Aorta (tissue), 5 donors: ENCODE measurements around the gene MST1R. TPM values are rescaled to one million over a fixed set of nuclear protein-coding genes. Genes with fewer than 3 reads are reported as not detected.

Experiments used
- ATAC-seq: fragments of 200-7000 bp; cut with Tn5 transposase; one replicate; pipeline ENCODE4 v1.9.1; 2022; ENCODE audit warnings: moderate library complexity; ENCODE audit not compliant: low FRiP score
- DNase-seq, 2 donors: peaks; one replicate each; pipeline ENCODE4 v3.0.0-alpha.2; 2020
- H3K27ac ChIP-seq, 2 donors: one replicate each; pipeline ENCODE4 v1.5.1; 2013; ENCODE audit warnings: low read length in 2 of 2, mild to moderate bottlenecking in 2 of 2, moderate library complexity in 2 of 2, control low read depth in 1 of 2, inconsistent platforms in 1 of 2, low read depth in 1 of 2
- H3K27me3 ChIP-seq, 2 donors: one replicate each; pipeline ENCODE4 v1.6.1; 2013; ENCODE audit warnings: control low read depth in 1 of 2, low read length in 1 of 2, mild to moderate bottlenecking in 1 of 2, moderate library complexity in 1 of 2; ENCODE audit not compliant: insufficient read depth in 2 of 2, control insufficient read depth in 1 of 2
- H3K36me3 ChIP-seq, 2 donors: one replicate each; pipeline ENCODE4 v1.6.1; 2013; ENCODE audit warnings: control low read depth in 1 of 2, low read length in 1 of 2, mild to moderate bottlenecking in 1 of 2; ENCODE audit not compliant: insufficient read depth in 2 of 2, control insufficient read depth in 1 of 2
- H3K4me1 ChIP-seq, 2 donors: one replicate each; pipeline ENCODE4 v1.6.1; 2013; ENCODE audit warnings: low read length in 2 of 2, control low read depth in 1 of 2, mild to moderate bottlenecking in 1 of 2, moderate library complexity in 1 of 2; ENCODE audit not compliant: insufficient read depth in 2 of 2, control insufficient read depth in 1 of 2
- H3K4me3 ChIP-seq, 2 donors: one replicate each; pipeline ENCODE4 v1.5.1; 2013; ENCODE audit warnings: low read length in 2 of 2, control low read depth in 1 of 2, mild to moderate bottlenecking in 1 of 2
- H3K9me3 ChIP-seq: one replicate; pipeline ENCODE4 v1.6.1; 2013; ENCODE audit warnings: mild to moderate bottlenecking, low read length; ENCODE audit not compliant: control insufficient read depth
- WGBS, 2 donors: extraction: QIAGEN DNeasy Blood & Tissue Kit; methylation state at CpG; one replicate each; pipeline ENCODE4 v1.1.7; 2013; 5-methylcytosine and 5-hydroxymethylcytosine counted together
- intact Hi-C, 2 donors: fragments of 100-400 bp; cut with DNase I; formaldehyde crosslinking; loops; one replicate each; pipeline versions ENCODE4 v1.14.2 to v1.15.0; 2022
- polyA plus RNA-seq, 2 donors: library from polyadenylated mRNA; stranded (reverse); fragments of 200-250 nt; gene quantifications; one replicate each; pipeline ENCODE4 v1.2.3, GENCODE V29; 2013
- total RNA-seq, 2 donors: library from RNA; stranded (reverse); fragmentation: NEBNext Ultra II Directional; extraction: Animal tissue kit (Norgen Biotek cat#: 25700); gene quantifications; one replicate each; pipeline ENCODE4 v1.2.1, GENCODE V29; 2021
- donor health status: healthy with polysubstance abuse.
- donor health status: Bipolar disorder and iron deficiency.
- donor health status: DM: no; HTN: no; CAD: no.
- donor health status: DM: no; HTN: no; CAD: no.
- donor health status: DM: yes; HTN: yes; CAD: no.

MST1R gene
- total and polyA plus RNA-seq, 4 donors = 2.7 to 13.1 (median 7.5) TPM

DNA sequence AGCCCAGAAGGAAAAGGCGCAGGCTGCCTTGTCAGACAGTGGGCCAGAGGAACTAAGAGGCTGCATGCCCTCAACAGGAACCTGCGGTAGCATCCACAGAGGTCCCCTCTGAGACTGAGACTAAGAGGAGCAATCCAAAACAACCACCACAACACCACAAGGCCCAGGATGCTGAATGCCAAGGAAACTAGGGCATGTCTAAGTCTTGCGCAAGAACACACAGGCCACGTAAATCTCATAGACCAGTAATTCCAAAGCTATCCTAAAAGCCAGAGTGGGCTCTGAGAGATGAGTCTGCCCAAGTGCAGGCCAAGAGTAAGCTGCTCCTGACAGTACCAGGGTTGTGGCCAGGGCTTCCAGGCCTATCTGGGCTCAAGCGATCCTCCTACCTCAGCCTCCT lies 13.0 kb upstream of the MST1R start:
- intact Hi-C loops = no loop called here
- 92 to 93% methylated on average over 5 of the region's 5 CpGs for WGBS, 2 donors
- ATAC-seq (no peak), DNase-seq (no peak)
- H3K36me3 ChIP-seq = no peaks in the 10 kb centered on the region
- no peaks in the 10 kb centered on the region for H3K4me1 ChIP-seq
- no peaks in the 10 kb centered on the region for H3K27me3 ChIP-seq
- no peak overlapping the region for H3K27ac ChIP-seq
- H3K4me3 ChIP-seq = no peak overlapping the region
- no peaks in the 10 kb centered on the region for H3K9me3 ChIP-seq

DNA sequence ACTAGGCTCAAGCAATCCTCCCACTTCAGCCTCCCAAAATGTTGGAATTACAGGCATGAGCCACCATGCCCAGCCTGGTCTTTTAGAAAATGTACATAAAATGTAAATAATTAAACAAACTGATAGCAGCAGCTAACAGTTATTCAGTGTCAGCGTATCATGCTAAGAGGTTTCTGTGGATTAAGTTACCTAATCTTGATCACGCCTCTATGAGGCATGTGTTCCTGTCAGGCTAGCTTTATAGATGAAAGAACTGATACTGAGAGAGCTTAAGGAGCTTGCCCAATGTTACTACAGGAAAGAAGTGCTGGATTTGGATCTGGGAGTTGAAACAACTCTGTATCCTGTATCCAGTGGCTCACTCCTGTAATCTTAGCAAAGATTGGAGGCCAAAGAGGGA lies 11.2 kb upstream of the MST1R start:
- intact Hi-C loops = no loop called here
- Histone ChIP-seq H3K27ac (no peak overlapping the region), H3K4me3 (no peak overlapping the region), H3K36me3 (no peaks in the 10 kb centered on the region), H3K9me3 (no peaks in the 10 kb centered on the region), H3K4me1 (no peaks in the 10 kb centered on the region), H3K27me3 (no peaks in the 10 kb centered on the region)
- WGBS, 2 donors = 92 to 94% methylated on average over 2 of the region's 2 CpGs
- DNase-seq = no peak
- ATAC-seq = no peak

DNA sequence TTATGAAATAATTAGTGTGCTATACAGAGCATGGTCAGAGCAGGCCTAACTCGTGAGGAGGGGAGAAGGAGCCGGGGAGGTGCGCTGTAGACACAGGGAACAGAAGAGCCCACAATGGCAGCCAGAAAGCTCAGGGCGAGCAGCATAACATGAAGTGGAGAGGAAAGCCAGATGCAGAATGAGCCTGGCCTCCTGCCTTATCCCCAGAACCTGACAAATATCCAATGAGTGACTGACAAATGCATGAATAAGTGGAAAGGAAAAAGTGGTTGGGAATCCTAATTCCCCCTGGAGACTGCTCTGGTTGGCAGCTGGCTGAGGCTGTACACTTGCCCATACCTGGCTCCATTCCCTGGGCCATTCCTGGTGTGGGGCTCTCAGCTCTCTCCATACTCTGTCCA lies 9.2 kb upstream of the MST1R start:
- Histone ChIP-seq H3K4me3 (no peak overlapping the region), H3K36me3 (no peaks in the 10 kb centered on the region), H3K4me1 (no peaks in the 10 kb centered on the region), H3K27me3 (no peaks in the 10 kb centered on the region), H3K27ac (no peak overlapping the region), H3K9me3 (no peaks in the 10 kb centered on the region)
- DNase-seq (no peak), ATAC-seq (no peak)
- WGBS, 2 donors = 29 to 34% methylated on average over 4 of the region's 4 CpGs
- intact Hi-C loops = no loop called here

DNA sequence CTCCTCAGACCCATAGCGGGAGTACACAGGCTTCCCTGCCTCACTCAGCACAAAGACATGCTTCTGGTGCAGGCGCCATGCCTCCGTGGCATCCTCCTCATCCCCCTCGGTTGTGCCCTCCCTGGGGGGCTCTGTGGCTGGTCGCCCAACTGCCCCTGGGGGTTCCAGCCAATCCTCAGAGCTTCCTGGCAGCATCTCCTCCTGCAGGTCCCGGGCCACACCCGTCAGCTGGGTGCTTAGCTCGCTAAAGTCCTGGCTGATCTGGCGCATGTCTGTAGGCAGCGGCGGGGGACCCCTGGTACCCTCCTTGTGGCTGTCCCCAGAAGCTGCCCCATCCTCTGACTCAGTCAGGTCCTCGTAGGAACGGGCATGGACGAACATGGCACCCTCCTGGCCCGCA lies 7.9 kb upstream of the MST1R start:
- intact Hi-C loops = no loop called here
- H3K4me1 ChIP-seq = no peaks in the 10 kb centered on the region
- H3K27ac ChIP-seq = no peak overlapping the region
- no peaks in the 10 kb centered on the region for H3K27me3 ChIP-seq
- DNase-seq = no peak
- no peak overlapping the region for H3K4me3 ChIP-seq
- ATAC-seq = no peak
- H3K36me3 ChIP-seq = no peaks in the 10 kb centered on the region
- no peaks in the 10 kb centered on the region for H3K9me3 ChIP-seq
- WGBS, 2 donors = 86 to 94% methylated on average over 15 of the region's 15 CpGs

DNA sequence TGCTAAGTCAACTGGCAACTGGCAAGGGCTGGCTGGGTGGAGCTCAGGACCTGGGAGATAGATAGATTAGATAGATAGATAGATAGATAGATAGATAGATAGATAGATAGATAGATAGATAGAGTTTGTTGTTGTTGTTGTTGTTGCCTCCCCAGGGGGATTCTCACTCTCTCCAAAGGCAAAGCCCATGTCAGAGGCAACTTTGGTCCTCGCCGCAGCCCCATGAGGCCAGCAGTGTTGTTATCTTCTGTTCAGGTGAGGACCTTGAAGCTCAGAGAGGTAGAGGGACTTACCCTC lies 7.4 kb upstream of the MST1R start:
- DNase-seq (no peak), ATAC-seq (no peak)
- 93 to 98% methylated on average over 2 of the region's 2 CpGs for WGBS, 2 donors
- Histone ChIP-seq H3K36me3 (no peaks in the 10 kb centered on the region), H3K9me3 (no peaks in the 10 kb centered on the region), H3K4me1 (no peaks in the 10 kb centered on the region), H3K4me3 (no peak overlapping the region), H3K27ac (no peak overlapping the region), H3K27me3 (no peaks in the 10 kb centered on the region)
- intact Hi-C loops = no loop called here

DNA sequence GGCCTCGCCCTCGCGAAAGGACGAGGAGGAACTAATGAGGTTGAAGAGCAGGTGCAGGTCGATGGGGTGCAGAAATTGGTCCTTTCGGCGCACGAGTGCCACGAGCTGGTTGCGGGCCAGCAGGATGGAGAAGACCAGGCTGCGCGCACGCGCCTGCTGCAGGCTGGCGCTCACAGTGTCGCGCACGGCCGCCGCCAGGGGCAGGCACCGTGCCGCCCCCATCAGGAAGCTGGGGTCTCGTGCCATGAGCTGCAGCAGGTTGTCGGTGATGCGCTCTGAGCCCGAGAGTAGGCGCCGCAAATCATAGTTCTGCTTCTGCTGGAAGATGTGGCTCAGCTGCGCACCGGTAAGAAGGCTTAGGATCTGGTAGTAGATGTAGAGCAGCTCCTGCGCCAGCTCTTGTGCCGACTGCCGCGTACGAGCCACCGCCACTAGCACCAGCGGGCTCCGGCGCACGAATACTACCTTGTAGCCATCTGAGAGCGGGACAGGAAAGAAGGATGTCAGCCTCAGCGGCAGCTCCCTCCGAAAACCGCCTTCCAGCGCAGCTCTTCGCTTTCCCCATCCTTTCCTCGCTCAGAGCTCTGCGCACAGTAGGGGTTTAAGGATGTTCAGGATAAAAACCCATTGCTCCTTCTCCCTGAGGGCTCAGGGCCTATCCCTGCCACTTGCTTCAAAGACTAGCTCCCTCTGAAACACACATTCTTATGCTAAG lies 6.9 kb upstream of the MST1R start:
- H3K9me3 ChIP-seq = no peaks in the 10 kb centered on the region
- no peak overlapping the region for H3K27ac ChIP-seq
- DNase-seq = no peak
- H3K36me3 ChIP-seq = no peaks in the 10 kb centered on the region
- no peak for ATAC-seq
- H3K4me3 ChIP-seq = no peak overlapping the region
- H3K4me1 ChIP-seq = no peaks in the 10 kb centered on the region
- WGBS, 2 donors = 82 to 84% methylated on average over 48 of the region's 48 CpGs
- no peaks in the 10 kb centered on the region for H3K27me3 ChIP-seq
- intact Hi-C loops = no loop called here

DNA sequence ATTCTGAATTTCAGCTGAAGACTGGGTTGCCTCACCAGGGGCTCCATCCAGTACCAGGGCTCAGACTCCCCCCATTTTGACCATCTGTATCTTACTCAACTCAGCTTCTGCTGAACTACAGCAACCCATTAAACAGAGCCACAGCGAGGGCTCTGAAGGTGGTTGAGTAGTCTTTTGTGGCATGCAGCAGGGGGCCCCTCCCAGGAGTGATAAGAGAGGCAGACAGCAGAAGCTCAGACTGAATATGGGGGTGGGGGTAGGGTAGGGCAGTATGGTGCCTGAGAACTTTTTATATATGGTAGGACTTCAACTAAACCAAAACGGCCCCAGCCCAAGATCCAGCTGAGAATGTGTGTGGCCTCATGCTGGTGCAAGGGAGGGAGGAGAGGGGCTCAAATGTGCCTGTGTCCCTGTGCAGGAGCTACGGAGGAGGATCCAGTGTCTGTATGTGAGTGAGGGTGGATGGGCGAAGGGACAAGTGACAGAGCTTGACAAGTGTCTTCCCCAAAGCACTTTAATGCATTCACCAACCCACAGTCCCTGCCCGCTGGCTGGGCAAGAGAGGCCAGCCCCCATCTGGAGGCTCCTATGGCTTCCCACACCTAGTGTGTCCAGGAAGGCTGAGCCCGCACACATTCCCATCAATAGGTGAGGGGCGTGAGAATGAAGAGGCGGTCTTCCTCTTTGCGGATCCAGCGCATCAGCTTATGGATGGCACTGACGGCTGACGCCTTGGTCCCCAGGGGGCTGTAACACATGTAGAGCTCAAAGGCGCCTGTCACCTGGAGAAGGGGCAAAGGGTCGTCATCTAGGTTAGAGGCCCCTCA lies 4.9 kb upstream of the MST1R start:
- no peak for DNase-seq
- Histone ChIP-seq H3K4me3 (no peak overlapping the region), H3K27me3 (no peaks in the 10 kb centered on the region), H3K36me3 (no peaks in the 10 kb centered on the region), H3K27ac (no peak overlapping the region), H3K9me3 (no peaks in the 10 kb centered on the region), H3K4me1 (no peaks in the 10 kb centered on the region)
- intact Hi-C loops = loop anchor here in 1 of 2 donors (5.0 kb wide), 1 partner anchor 106 kb away; the partner anchor contains the start of gene INKA1
- ATAC-seq = no peak
- WGBS, 2 donors = 94 to 95% methylated on average over 14 of the region's 14 CpGs

DNA sequence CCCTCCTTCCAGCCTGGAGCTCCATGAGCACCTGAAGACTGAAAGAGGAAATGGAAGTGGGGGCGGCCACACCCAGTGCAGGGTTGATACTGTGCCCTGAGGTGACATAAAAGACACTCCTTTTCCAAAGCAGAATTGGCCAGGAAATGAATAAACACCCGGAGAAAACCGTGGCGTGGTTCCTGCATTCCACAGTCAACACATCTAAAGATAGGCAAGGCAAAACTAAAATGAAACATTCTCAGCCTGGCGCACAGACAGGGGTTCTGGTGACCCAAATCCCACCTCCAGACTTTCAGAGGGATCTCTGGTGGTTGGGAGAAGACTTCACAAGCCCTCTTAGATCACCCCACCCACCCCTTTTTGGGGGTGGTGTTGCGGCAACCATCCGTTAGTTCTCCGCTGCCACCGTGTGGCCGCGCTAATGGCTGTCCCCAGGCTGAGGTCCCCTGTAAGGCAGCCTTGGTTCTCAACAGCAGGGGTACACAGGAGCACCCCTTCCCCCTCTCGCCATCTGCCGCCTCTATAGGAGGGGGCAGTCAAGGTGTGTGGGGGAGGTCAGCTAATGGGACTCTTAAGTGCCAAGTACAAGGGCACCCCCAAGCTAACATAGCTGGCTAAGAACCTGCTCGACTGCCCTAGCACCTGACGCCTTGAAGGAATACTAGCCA lies 2.5 kb upstream of the MST1R start:
- peak; percentile 69 to 87 for DNase-seq
- intact Hi-C loops = loop anchor here (2.0 to 5.0 kb wide), 2 partner anchors 67 to 104 kb away; partner anchors contain the start of gene INKA1 (in 1 of the 2)
- Histone ChIP-seq H3K27me3 (no peaks in the 10 kb centered on the region), H3K4me1 (no peaks in the 10 kb centered on the region), H3K27ac (peak overlapping the region in 1 of 2 donors; percentile 30), H3K9me3 (no peaks in the 10 kb centered on the region), H3K36me3 (no peaks in the 10 kb centered on the region), H3K4me3 (no peak overlapping the region)
- ATAC-seq = peak; percentile 39
- 11 to 12% methylated on average over 15 of the region's 15 CpGs for WGBS, 2 donors
